ENCODE results near the gene BCAT1. TPM values are rescaled to one million over a fixed set of nuclear protein-coding genes. Genes with fewer than 3 reads are reported as not detected.
"Not testable (repeated sequence)": the region's sequence is repeated elsewhere in the genome, so short reads cannot be mapped to it uniquely, and the experiment has no call there.

Gene BCAT1
- total RNA-seq, 1 donor from 2014 or later: 40.8 TPM

DNA sequence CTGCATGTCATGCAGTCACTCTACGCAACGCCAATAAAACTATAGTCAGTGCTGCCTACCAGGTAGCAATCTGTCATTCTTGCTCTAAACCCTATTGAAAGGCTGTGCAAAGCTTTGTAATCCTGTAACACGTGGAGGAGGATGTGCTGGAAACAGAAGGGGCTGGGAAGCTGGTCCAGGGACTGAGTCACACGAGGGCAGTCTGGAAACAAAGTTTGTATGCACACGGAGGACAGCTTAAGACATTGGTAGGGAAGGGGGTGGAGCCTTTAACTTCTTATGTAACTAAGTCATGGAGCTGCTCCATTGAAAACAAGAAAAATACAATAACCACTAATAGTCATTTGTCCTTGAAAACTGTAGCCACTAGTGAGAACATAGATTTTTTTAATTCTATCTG lies 128.0 kb downstream of the BCAT1 start:
- DNase-seq (ENCODE audit: low spot score): no peak

DNA sequence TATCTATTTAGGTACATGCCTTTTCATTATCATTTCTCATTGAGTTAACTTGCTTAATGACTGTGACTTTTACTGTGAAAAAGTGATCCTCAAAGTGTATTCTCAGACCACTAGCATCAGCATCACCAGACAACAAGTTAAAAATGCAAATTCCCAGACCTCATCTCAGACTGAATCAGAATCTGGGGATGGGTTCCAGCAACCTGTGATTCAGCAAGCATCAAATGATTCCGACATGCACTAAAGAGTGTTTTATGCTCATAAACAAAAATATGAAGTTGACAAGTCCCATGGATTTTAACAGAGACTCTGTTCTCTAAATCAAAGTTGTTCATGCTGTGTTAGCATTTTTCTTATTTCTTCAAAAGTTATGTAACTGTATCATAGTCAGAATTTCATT lies 130.6 kb downstream of the BCAT1 start:
- no peak for DNase-seq (ENCODE audit: low spot score)

DNA sequence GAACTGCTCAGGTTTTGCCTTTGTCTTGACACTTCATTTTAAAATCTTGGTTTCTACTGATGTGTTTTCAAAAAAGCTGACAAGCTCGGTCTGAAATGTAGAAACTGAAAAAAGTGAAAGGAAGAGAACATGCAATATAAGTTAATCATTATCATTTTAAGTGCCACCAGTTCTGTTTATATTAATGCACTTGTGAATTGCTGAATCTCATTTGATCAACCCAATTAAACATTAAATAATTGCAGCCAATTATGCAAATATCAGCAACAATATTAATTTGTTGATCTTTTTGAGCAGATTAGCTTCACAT lies 133.8 kb downstream of the BCAT1 start:
- DNase-seq (ENCODE audit: low spot score): no peak

DNA sequence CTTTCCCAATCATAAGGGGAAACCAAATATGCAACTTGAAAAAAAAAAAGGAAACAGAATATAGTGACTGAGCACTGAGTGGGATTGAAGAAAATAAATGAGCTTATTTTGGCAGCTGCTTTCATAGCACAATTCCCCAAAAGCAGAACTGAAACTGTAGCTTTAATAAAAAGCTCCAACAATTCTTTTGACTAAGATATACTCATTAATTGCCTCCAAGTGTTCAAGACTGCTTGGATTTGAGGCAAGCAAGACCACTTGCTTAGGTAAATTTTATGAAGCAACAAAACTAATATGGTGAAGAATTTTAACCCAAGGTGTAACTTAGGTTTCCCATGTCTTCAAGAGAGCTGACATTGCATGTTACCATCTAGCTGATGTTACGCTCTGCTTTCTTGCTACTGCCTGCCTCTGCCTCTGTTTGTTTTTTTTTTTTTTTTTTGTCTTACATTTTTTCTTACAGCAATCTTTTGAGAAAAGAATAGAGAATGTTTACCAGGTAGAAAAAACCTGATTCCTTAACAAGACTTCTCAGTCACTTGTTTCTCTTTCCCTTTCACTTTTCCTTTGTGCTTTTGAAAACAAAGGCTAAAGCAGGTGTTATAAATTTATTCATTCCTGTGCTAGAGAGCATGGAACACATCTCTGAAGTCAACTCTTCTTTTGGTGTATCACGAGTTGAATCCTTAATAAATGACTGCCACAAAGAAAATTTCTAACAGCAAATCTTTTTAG lies 134.4 kb downstream of the BCAT1 start:
- no peak for DNase-seq (ENCODE audit: low spot score)

DNA sequence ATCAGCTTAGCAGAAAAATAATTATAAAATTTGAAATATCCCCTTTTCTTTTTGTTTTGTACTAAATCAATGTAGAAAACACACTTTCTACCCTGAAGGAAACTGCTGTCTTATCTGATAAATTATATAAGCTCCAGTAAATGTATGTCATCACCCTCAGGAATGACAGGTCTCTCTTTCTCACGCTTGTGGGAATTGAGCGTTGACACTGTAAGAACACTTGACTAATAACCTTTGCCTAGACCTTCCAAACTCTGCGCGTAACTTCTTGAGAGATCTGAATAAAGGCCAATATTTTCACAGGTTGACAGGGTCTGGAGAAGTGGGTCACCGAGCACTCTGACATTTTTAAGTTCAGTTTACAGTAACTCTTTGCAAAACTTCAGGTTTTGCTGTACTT lies 138.5 kb downstream of the BCAT1 start:
- DNase-seq (ENCODE audit: low spot score): no peak

DNA sequence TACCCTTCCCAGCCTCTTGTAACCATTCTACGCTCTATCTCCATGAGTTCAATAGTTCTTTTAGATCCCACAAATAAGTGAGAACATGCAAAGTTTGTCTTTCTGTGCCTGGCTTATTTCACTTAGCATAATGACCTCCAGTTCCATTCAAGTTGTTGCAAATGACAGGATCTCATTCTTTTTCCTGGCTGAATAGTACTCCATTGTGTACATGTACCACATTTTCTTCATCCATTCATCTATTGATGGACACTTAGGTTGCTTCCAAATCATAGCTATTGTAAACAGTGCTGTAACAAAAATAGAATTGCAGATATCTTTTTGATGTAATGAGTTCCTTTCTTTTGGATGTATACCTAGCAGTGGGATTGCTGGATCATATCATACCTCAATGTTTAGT lies 139.6 kb downstream of the BCAT1 start:
- not testable (repeated sequence) for DNase-seq (ENCODE audit: low spot score)

DNA sequence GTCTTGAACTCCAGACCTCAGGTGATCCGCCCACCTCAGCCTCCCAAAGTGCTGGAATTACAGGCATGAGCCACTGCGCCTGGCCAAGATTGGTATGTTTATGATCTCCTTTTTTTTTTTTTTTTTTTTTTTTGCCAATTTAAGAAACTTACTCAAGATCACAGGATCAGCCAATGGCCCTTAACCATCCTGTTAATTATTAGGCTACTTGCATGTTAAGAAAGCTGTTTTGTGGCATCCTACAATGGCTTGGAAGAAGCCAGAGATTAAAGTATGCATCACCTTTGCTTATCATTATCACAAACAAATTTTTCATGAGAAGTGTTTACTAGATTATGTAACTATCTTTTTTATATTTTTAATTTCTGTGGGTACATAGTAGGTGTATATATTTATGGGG lies 140.2 kb downstream of the BCAT1 start:
- DNase-seq (ENCODE audit: low spot score): no peak

DNA sequence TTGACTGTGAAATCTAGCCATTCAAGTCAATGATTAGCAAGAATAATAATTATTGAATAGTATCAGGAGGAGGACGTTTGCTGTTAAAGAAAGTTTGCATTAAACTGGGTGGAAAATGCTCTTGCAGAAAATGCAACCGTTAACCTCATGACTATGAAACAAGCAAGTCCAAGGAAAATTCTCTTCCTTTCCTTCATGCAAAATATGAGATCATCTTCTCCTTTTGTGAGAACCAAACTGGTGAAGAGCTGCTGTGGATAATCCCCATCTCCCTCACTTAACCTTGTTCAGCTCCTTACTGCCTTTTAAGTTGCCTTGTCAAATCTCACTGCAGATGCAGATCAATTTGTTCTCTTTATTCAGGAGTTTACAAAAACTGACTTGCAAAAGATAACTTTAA lies 142.5 kb downstream of the BCAT1 start:
- DNase-seq (ENCODE audit: low spot score): no peak

DNA sequence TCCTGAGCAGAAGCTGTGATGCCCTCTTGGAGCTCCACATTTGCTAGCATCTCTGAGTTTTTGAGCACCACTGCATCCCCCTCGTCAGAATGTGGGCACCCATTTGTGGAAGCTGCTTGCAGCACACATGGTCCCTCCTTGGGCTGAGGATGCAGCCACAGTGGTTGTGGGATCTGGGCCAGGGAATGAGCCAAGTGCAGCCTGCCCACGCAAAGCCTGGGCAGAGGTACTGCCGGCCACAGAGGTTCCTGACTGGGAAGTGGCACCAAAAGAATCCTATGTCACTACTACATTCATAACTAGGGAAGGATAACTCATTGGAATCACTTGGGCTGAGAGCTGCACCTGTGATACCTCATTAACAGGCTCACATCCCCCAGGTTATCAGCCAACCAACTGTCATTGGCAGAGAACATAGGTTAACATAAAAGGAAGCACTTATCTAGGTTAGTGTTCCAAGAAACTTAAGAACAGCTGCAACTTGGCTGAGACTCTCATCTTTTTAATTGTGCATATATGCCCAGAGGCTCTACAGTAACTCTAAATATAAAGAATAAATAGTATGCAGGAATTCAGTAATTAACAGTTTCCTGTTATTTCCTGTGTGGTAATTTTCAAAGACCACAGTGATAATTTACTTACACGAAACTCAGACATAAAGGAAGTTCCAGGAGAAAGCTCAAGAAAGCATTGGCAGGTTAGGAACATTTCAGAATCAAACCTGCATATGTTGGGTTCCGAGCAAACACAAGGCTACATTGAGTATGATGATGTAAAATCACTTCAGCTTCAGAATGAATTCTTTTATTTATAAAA lies 145.3 kb downstream of the BCAT1 start:
- DNase-seq (ENCODE audit: low spot score): no peak

DNA sequence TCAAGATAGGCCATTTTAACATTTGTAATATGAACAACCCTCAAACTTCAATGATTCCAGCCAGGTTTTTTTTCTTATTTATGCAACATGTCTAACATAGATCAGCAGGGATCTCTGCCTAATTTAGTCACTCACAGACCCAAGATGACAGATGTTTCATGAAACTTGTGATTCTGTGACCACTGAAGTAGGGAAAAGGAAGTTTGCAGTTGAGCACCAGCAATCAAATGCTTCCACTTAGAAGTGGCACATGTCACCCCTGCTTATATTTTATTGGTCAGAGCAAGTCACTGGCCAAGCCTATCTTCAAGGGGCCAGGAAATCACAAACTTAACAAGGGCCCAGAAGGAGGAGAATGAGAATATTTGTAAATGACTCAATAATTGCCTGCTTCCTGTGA lies 150.6 kb downstream of the BCAT1 start:
- no peak for DNase-seq (ENCODE audit: low spot score)

DNA sequence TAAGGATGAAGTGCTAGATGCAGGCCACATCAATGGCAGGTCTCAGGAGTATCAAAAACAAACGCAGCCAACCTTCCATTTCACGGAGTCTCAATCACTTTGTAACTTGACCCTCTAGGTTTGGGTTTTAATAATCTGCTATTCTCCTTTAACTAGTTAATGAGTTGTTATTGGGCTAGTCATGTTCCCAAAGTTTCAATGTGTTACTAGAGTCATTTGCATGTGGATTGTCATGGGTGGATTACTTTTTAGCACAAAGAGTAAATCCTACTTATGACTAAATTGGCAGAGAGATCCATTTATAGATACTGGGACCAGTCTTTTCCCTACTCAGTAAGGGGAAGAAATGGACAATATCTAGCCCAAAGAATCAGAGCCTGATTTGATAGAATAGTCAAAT lies 151.0 kb downstream of the BCAT1 start:
- no peak for DNase-seq (ENCODE audit: low spot score)

DNA sequence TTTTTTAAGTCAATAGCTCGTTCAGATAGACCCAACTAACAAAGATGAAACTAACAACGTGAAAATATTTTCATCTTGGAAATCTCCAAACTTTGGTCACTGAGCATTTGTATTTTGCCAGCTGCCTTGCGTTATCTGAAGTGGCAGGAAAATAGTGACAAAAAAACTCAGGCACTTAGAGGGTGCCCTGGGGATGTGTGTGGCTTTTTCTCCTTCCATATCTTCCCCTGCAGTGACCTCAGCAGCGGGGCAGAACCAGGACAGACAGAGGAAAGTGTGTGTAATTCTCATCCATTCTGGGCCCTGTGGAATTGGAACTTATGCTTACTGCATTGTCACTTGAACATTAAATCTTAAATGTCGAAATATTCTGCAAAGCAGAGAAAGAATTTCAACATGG lies 152.0 kb downstream of the BCAT1 start:
- no peak for DNase-seq (ENCODE audit: low spot score)

DNA sequence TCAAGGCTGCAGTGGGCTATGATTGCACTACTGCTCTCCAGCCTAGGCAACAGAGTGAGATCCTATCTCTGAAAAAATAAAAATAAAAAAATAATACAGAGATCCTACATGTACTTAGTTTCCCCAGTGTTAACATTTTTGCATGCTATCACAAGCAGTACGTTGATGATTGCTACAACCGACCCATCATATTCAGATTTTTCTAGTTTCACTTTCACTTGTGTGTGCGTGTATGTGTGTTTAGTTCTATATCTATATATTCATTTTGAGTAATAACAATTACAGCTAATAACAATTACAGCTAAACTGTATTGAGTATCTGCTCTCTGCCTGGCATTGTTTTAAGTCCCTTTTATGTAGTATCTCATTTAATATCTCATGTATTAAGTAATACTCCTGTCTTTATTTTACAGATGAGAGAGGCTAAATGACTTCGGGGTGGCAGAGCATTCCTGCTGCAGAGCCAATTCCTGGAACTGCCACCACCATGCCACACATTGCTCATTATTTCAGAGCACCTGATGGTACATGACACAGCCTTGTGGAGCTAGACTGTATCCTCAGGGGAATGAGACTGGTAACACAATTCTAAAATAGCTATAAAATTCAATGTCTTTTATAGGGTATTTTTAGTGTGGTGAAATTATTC lies 153.1 kb downstream of the BCAT1 start:
- DNase-seq (ENCODE audit: low spot score): no peak

DNA sequence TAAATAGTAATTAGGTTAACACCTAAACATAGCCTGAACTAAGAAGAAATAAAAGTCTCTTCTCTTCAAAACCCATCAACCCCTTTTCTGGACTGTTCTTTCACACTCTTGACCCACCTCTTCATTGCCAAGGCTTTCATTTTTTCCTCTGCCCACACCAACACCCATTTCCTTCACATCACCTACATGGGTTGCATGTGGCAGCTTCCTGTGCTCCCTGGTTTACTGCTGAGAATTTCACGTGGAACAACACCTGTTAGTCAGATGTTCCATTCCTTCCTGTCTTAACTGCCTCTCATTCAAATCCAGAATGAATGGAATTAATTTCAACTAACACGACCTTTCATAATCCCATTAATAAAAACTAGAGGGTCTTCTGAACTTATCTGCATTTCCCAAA lies 157.3 kb downstream of the BCAT1 start:
- no peak for DNase-seq (ENCODE audit: low spot score)

DNA sequence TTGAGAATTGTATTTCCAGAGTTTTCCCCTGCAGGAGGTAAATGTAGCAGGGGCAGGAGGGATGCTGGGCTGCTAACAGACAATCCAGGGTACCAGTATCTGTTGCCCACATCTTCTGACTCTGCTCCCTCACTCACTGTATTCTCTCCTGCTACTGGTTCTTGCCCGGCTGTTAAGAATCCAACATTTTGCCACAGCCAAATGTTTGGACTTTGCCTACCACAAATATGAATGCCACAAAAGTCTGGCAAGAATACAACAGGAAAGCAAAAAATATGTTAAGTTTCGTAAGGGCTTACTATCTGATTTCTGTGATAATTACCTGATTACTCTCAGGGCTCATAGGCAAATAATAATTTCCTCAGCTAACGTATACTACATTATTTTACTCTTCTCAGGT lies 160.0 kb downstream of the BCAT1 start:
- no peak for DNase-seq (ENCODE audit: low spot score)

DNA sequence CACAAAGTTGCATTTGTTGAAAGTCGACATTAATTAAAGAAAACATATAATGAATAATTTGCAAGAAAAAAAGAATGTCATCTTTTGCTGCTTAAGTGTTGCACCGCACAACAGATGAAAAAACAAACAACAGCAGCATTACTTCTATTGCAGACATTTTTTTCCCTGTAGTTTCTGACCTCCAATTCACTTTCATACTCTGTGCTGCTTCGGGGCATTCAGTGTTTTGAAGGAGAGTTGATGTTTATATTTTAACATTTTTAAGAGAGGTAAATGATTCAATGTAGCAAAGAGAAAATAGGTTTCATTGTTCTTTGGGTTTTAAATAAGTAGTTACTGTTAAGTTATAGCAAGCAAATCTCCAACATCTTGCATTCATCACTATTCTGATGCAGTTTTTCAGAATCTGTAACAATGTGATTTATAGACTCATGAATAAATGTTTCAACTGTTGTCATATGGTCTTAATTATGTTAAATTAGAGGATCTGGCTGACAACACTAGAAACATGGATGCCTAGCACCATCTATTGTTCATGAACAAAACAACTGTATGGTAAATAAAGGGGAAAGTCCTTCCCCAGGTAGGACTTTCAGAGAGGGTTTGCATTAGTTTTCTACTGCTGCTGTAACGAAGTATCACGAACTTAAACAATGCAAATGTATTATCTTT lies 168.1 kb downstream of the BCAT1 start:
- DNase-seq (ENCODE audit: low spot score): no peak

DNA sequence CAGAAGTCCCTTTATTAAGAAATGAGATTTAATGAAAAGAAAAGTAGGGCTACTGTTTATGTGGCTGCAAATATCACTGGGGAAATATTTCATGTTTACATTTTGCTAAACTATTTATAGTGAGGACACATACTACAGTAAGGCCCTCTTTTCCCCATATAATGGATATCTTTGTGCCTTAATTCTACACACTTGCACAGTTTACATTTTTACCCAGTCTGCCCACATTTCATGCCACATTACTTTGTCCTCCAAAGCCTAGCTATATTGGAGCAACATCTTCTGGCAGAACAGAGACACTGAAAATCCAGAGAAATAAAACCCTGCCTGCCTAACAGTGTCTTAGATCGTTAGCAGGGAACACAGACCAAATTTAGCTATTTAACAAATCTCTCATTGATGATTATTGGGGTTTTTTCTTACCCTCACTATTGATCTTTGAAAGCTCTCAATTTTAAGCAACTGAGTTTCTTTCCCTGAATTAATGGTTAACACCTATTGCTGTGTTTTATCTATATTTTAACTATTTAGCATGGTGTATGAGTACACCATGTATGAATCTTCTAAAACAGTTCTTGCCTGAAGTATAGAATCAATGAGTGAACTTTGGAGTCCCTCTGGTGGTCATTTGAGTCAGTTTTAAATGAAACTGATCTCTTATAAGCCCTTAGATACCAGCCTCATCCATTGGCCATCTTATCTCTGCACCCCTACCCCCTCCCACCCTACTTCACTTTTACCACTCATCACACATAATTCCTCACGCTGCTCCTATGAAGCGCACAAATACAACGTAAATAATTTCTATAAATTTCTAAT lies 170.2 kb downstream of the BCAT1 start:
- no peak for DNase-seq (ENCODE audit: low spot score)

DNA sequence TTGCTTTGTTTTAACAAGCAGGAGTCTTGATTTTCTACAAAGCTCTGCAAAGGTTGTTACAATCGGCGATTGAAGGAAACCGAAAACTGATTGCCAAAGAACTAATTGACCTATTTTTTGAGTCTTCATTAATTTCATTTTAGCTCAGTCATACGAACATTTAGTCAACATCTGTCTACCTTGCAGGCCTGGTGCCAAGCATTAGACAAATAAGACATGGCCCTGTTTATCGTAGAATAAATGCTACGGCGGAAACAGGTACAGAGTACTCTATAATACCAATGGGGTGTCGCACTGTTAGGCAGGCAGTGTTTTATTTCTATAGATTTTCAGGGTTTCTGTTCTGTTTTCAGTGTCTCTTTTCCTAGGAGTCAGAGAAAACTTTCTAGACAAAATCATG lies 171.5 kb downstream of the BCAT1 start:
- DNase-seq (ENCODE audit: low spot score): no peak

DNA sequence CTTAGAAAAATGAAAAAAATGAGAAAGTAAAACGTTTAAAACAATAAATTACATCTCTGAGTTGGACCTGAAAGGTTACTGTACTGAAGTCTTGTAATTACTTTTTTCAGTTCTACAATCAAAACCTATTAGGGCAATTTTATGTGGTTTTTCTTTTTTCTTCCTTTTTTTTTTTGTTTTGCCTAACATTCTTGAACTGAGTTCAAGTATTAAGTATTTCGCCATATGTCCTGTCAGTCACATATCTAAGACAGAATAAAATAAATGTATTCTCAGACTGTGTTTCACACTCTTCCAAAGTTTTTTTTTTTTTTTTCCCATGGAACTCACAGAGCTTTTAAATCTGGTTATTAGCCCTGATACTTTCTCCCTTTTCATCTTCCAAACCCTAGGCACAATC lies 172.0 kb downstream of the BCAT1 start:
- DNase-seq (ENCODE audit: low spot score): no peak

DNA sequence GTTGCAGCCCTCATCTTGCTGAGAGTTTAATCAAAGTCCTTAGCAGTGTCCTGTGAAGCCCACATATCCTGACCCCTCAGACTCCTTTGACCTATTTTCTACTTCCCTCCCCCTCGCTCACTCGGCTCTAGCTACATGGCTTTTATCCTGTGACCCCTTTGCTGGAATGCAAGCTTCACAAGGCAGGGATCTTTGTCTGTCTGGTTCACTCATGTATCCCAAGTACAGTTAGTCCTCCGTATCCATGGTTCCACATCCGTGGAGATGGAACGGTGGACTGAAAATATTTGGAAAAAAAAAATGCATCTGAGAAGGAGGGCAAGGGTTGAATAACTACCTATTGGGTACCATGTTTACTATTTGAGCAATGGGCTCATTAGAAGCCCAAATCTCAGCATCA lies 173.8 kb downstream of the BCAT1 start:
- DNase-seq (ENCODE audit: low spot score): no peak

DNA sequence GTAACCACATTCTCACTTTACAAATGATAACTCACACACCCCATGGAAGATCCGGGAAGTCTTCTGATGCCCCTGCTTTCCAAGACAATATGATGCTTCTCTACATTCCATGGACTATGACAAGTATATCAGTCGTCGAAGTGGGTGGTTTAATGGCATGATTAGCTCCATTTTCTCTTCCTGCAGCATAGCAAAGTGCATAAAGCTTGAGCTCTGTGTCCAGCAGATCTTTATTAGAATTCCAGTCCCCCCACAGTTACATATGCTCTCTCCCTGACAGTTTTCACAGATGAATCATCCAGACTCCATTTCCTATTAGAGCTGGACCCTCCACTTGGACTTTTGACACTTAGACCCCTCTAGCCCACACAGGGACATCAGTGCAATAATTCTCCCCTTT lies 174.9 kb downstream of the BCAT1 start:
- DNase-seq (ENCODE audit: low spot score): no peak
